ENCODE data around the gene BZW2.
"Not testable (repeated sequence)": the region's sequence is repeated elsewhere in the genome, so short reads cannot be mapped to it uniquely, and the experiment has no call there.

BZW2 gene

GRCh38 chr7:16670731-16671344, 24.9 kb downstream of the BZW2 start:
- DNase-seq (ENCODE audit: low read depth in 2 of 2): no peak

GRCh38 chr7:16671811-16672210, 25.8 kb downstream of the BZW2 start:
- DNase-seq (ENCODE audit: low read depth in 2 of 2): no peak

- DNase-seq (ENCODE audit: low read depth in 2 of 2): no peak
These were observed 29.3 kb downstream of the BZW2 start for GRCh38 chr7:16675277-16675676.

- DNase-seq (ENCODE audit: low read depth in 2 of 2): no peak
These were observed 32.1 kb downstream of the BZW2 start for GRCh38 chr7:16677978-16678494.

DNA sequence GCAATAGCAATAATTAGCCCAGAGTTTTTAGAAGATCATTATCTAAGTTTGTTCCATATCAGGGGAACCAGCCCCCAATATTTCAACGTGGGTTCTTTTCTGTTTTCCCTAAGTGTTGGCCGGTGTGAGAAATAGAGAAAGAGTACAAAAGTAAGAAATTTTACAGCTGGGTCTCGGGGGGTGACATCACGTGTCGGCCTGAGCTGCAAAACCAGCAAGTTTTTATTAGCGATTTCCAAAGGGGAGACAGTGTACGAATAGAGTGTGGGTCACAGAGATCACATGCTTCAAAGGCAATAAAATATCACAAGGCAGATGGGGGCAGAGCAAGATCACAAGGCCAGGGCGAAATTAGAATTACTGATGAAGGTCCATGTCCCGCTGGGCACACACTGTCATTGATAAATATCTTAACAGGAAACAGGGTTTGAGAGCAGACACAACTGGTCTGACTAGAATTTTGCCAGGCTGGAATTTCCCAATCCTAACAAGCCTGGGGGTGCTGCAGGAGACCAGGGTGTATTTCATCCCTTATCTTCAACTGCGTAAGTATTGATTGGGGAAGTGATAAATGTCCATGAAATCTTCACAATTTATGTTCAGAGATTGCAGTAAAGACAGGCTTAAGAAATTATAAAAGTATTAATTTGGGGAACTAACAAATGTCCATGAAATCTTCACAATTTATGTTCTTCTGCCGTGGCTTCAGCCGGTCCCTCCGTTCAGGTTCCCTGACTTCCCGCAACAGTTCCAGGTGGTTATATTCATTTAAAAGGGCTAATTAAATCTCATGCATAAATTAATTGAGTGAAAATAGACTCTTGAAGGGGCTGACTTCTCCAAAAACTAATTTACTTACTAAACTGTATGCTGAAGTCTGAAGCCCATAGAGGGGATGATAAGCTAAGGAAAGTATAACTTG, 32.9 kb downstream of the BZW2 start:
- not testable (repeated sequence) for DNase-seq (ENCODE audit: low read depth in 2 of 2)

DNA sequence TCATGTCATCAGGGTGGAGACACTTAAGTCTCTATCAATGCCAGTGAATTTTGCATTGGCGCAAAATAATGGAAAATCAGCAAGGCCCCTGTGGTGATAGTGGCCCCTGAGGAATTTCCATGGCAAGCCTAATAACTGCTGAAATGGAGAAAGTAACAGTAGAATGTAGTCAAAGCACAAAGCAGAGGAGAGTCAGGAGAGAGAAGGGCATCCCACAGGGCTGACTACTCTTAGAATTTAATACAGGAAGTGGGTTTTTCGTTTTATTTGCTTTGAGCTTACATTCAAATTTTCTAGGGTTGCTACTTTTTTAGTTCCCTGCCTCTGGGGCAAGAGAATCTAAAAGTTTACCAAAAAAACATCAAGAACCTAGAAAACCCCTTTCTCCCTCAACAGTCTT, 39.0 kb downstream of the BZW2 start:
- DNase-seq (ENCODE audit: low read depth in 2 of 2): no peak

DNA sequence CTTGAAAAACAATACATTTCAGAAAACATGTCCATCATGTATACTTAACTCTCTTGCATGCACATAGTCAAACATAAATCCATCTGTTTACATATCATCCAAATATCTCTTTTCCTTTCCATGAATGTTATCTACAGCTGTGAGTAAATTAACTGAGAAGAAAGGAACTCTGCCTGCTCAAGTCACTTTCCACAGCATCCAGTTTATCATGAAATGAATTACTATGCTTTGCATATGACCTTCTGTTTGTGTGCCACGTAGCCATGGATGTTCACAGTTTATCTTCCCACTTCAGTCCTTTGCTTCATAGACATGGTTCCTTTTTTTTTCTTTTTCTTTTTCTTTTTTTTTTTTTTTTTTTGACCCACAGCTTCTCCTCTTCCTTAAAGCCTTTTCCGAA, 39.6 kb downstream of the BZW2 start:
- DNase-seq (ENCODE audit: low read depth in 2 of 2): no peak

DNA sequence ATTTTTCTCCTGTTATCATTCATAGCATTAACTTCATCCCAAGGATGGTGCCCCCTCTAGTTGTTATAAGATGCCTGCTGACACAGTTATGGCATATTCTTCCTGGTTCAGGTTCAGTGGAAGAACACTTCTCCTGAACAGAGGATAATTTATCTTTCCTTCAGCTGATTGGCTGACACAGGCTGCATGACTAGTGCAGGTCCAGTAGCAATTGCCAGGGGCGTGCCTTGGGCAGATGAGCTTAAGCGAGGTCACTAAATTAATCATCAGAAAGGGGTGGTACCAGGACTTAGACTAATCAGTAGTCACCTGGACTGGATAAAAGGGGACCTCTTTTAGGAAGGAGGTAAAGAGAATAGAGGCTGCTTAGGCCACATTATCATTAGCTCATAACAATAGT, 42.3 kb downstream of the BZW2 start:
- no peak for DNase-seq (ENCODE audit: low read depth in 2 of 2)

- DNase-seq (ENCODE audit: low read depth in 2 of 2): no peak
These were observed 45.3 kb downstream of the BZW2 start for GRCh38 chr7:16691241-16691640.

- DNase-seq (ENCODE audit: low read depth in 2 of 2): no peak
These were observed 47.8 kb downstream of the BZW2 start for GRCh38 chr7:16693601-16694318.

GRCh38 chr7:16694806-16695205, 48.8 kb downstream of the BZW2 start:
- no peak for DNase-seq (ENCODE audit: low read depth in 2 of 2)

GRCh38 chr7:16695621-16696237, 49.7 kb downstream of the BZW2 start:
- no peak for DNase-seq (ENCODE audit: low read depth in 2 of 2)

DNA sequence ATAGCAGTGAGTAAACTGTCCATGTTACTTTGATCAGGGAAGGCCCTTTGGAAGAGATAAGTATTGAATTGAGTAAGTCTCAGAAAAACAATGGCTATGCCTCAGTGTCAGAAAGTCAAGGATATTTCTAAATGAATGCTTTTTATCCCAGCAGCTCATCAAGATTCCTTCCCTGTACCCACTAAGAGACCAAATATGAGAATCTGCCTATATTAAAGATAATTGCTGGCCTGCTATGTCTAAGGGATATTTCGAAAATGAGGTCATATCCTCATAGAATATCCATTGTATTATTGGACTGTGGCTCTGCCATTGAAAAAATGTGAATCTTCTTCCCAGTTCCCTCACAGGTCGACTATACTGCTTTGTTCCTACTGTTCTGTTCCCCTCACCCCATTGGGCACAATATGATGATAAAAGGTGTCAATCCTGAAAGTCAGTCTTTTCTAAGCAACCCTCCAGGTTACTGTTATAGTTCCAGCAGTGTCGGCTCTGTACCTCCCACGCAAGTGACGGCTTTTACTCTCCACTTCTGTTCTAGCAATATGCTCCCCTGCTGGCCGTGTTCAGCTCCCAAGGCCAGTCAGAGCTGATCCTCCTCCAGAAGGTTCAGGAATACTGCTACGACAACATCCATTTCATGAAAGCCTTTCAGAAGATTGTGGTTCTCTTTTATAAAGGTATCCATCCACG, 51.7 kb downstream of the BZW2 start:
- DNase-seq (ENCODE audit: low read depth in 2 of 2): no peak

GRCh38 chr7:16698200-16698905, 52.4 kb downstream of the BZW2 start:
- DNase-seq (ENCODE audit: low read depth in 2 of 2): no peak

GRCh38 chr7:16702441-16702840, 56.5 kb downstream of the BZW2 start:
- no peak for DNase-seq (ENCODE audit: low read depth in 2 of 2)

DNA sequence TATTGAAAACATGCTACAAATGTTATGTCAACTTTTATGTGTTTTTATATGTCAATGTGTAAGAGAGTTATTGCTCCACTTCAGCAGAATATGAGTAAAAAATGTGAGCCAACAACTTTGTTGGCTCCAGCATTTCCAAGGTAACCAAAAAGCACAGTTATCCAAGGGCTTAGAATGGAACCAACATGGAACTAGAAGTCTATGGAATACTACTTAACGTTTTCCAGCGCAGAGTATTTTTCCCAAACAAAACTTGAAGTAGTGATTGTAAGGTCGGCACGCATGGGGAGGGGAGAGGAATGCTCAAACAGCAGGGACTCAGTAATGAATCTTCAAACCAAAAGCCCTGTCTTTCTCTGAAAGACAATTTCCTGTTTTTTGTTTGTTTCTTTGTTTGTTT, 62.5 kb downstream of the BZW2 start:
- no peak for DNase-seq (ENCODE audit: low read depth in 2 of 2)

DNA sequence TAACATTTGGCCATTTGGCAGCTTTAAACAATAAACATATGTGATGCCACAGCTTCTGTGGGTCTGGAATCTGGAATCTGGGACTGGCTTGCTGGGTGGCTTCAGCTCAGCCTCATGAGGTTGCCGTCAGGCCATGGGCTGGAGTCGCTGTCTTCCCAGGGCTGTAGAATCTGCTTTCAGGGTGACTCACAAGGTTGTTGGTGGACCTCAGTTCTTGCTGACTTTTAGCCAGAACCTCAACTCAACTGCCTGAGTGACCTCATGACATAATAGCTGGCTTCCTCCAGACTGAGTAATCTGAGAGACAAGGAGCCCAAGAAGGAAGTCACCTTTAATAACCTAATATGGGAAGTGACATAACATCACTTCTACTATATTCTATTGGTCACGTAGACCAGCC, 63.0 kb downstream of the BZW2 start:
- no peak for DNase-seq (ENCODE audit: low read depth in 2 of 2)

DNA sequence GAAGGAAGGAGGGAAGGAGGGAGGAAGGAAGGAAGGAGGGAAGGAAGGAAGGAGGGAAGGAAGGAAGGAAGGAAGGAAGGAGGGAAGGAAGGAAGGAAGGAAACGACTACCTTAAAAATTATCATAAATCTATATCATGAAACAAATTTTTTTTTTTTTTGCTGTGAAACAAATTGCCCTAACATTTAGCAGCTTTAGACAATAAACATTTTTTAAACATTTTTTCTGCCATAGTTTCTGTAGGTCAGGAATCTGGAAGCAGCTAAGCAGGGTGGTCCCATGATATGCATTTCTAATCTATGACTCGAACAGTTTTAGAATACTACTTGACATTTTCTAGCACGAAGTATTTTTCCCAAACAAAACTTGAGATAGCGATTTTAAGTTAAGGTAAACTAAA, 64.7 kb downstream of the BZW2 start:
- no peak for DNase-seq (ENCODE audit: low read depth in 2 of 2)

DNA sequence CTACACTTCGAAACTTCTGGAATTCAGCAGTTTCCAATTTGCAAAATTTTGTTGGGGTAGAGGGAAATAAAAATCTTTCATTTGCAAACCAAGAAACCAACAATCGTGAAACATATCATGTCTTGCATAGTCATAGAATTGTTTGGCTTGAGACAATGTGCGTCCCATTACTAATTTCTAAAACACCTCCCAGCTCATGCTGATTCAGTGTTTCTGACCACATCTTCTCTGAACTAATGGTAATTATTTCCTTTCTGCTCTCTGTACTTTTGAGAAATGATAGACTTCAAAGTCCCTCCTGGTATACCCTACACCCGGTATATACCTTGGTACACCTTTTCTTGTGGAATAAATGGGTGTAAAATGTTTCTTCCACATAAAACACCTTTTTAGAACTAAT, 65.7 kb downstream of the BZW2 start:
- DNase-seq (ENCODE audit: low read depth in 2 of 2): no peak

GRCh38 chr7:16712916-16713315, 66.9 kb downstream of the BZW2 start:
- DNase-seq (ENCODE audit: low read depth in 2 of 2): no peak

GRCh38 chr7:16715928-16716327, 69.9 kb downstream of the BZW2 start:
- DNase-seq (ENCODE audit: low read depth in 2 of 2): no peak
